Endothelial cell of umbilical vein (primary cell): ENCODE measurements around the gene ME3. TPM values are rescaled to one million over a fixed set of nuclear protein-coding genes. Genes with fewer than 3 reads are reported as not detected.

Experiments
- BruUV-seq: library from RNA; stranded (reverse); fragments of 400-500 nt; replicated peaks from 2 replicates; lab custom pipeline; 2021; lab: Mats Ljungman, UMichigan
- CTCF ChIA-PET: fragments of 300-600, 350-600 bp; sonication (Branson Sonifier 250); formaldehyde crosslinking; loops from one replicate; lab custom pipeline; 2021; ENCODE audit warnings: antibody characterized with exemption, inconsistent platforms; lab: Charles Lee
- POLR2A ChIA-PET: fragments of 300-600, 350-600 bp; sonication (Branson Sonifier 250); formaldehyde crosslinking; loops from one replicate; lab custom pipeline; 2021; ENCODE audit warnings: antibody characterized with exemption, inconsistent platforms; lab: Charles Lee
- DNase-seq: peaks from one replicate; pipeline ENCODE4 v3.0.0-alpha.2; 2011; ENCODE audit warnings: low read depth, low spot score
- FAIRE-seq: peaks from 2 replicates; lab custom pipeline; 2011; peaks lifted over from hg19 to GRCh38; lab: Jason Lieb, UNC
- H2AFZ ChIP-seq: 2 replicates; pipeline ENCODE4 v1.6.0; 2012; ENCODE audit warnings: low read depth, low read length, control low read depth, inconsistent platforms
- H3K27ac ChIP-seq: 2 replicates; pipeline ENCODE4 v1.5.1; 2011; ENCODE audit warnings: low read depth, mild to moderate bottlenecking, control low read depth, low read length, moderate library complexity; ENCODE audit not compliant: insufficient read depth
- H3K27me3 ChIP-seq, 2 experiments: 2 replicates each; pipeline versions ENCODE4 v1.6.0 to v1.6.1; 2011; ENCODE audit warnings: low read length in 2 of 2, mixed read lengths in 1 of 2; ENCODE audit not compliant: control insufficient read depth in 2 of 2, insufficient read depth in 2 of 2
- H3K36me3 ChIP-seq, 2 experiments: 2 replicates in 1 of 2; 3 replicates in 1 of 2; pipeline ENCODE4 v1.5.1; 2011; ENCODE audit warnings: low read length in 2 of 2, mild to moderate bottlenecking in 1 of 2, moderate library complexity in 1 of 2; ENCODE audit not compliant: control insufficient read depth in 2 of 2, insufficient read depth in 2 of 2; ENCODE audit errors: extremely low read depth in 1 of 2
- H3K4me1 ChIP-seq: 3 replicates; pipeline ENCODE4 v1.5.1; 2011; ENCODE audit warnings: mild to moderate bottlenecking, low read length; ENCODE audit not compliant: control insufficient read depth, insufficient read depth; ENCODE audit errors: extremely low read depth
- H3K4me2 ChIP-seq: 2 replicates; pipeline ENCODE4 v1.6.1; 2011; ENCODE audit warnings: low read length, control low read depth, mixed read lengths; ENCODE audit not compliant: insufficient read depth
- H3K4me3 ChIP-seq, 3 experiments: fragments of 200-600 bp in 1 of 3; sonication (generic), shearing (Covaris generic) in 1 of 3; replicated peaks in 1 of 3; 2 replicates each; pipeline ENCODE4 v1.5.1; 2011 to 2016; ENCODE audit warnings: control low read depth in 3 of 3, low read length in 3 of 3, mild to moderate bottlenecking in 2 of 3, inconsistent platforms in 1 of 3, low read depth in 1 of 3, moderate library complexity in 1 of 3; ENCODE audit not compliant: insufficient read depth in 1 of 3
- H3K79me2 ChIP-seq: 2 replicates; pipeline ENCODE4 v1.6.0; 2012; ENCODE audit warnings: low read length, inconsistent platforms; ENCODE audit not compliant: control insufficient read depth, insufficient read depth
- H3K9ac ChIP-seq: replicated peaks from 2 replicates; pipeline ENCODE3; 2011; ENCODE audit warnings: low read length, control low read depth; ENCODE audit not compliant: insufficient read depth; ENCODE audit errors: extremely low read depth
- H3K9me1 ChIP-seq: replicated peaks from 3 replicates; pipeline ENCODE4 v1.6.0; 2011; ENCODE audit warnings: mild to moderate bottlenecking, low read length; ENCODE audit not compliant: control insufficient read depth, insufficient read depth; ENCODE audit errors: extremely low read depth
- H3K9me3 ChIP-seq: replicated peaks from 2 replicates; pipeline ENCODE4 v1.5.1; 2012; ENCODE audit warnings: low read length, inconsistent platforms; ENCODE audit not compliant: control insufficient read depth, insufficient read depth
- H4K20me1 ChIP-seq: replicated peaks from 2 replicates; pipeline ENCODE3; 2011; ENCODE audit warnings: mild to moderate bottlenecking, low read length; ENCODE audit not compliant: control insufficient read depth, insufficient read depth; ENCODE audit errors: extremely low read depth
- CTCF ChIP-seq, 2 donors: IDR thresholded peaks; 1 replicate in 1 of 2; 2 replicates in 1 of 2; pipeline ENCODE4 v1.5.1; 2011; ENCODE audit warnings: low read length in 2 of 2, mild to moderate bottlenecking in 2 of 2, moderate library complexity in 2 of 2, control low read depth in 1 of 2, inconsistent platforms in 1 of 2, low read depth in 1 of 2; ENCODE audit not compliant: insufficient read depth in 1 of 2; ENCODE audit errors: extremely low read depth in 1 of 2
- EZH2 ChIP-seq: IDR thresholded peaks from 2 replicates; pipeline ENCODE4 v1.6.1; 2012; ENCODE audit warnings: borderline replicate concordance, low read depth, mild to moderate bottlenecking, moderate library complexity, low read length, inconsistent platforms; ENCODE audit not compliant: severe bottlenecking
- FOS ChIP-seq: IDR thresholded peaks from 2 replicates; pipeline ENCODE4 v1.6.1; 2011; ENCODE audit warnings: mild to moderate bottlenecking, low read length, moderate library complexity, borderline replicate concordance; ENCODE audit not compliant: insufficient read depth
- GATA2 ChIP-seq: IDR thresholded peaks from 2 replicates; pipeline ENCODE4 v1.7.0; 2011; ENCODE audit warnings: low read depth, mild to moderate bottlenecking, moderate library complexity, mixed read lengths, low read length; ENCODE audit not compliant: insufficient read length, insufficient read depth
- JUN ChIP-seq: IDR thresholded peaks from 2 replicates; pipeline ENCODE4 v1.6.1; 2011; ENCODE audit warnings: borderline replicate concordance, low read depth; ENCODE audit not compliant: insufficient read length, insufficient read depth
- MAX ChIP-seq: IDR thresholded peaks from 2 replicates; pipeline ENCODE4 v1.6.1; 2011; ENCODE audit not compliant: insufficient read depth, insufficient read length
- MYC ChIP-seq: IDR thresholded peaks from one replicate; pipeline ENCODE4 v1.6.1; 2011; ENCODE audit warnings: mild to moderate bottlenecking, low read depth, low read length
- POLR2A ChIP-seq: IDR thresholded peaks from 2 replicates; pipeline ENCODE4 v1.6.1; 2012; ENCODE audit warnings: low read depth, mild to moderate bottlenecking, control low read depth, low read length
- POLR2AphosphoS5 ChIP-seq: IDR thresholded peaks from 2 replicates; pipeline ENCODE4 v1.6.1; 2012; ENCODE audit warnings: low read depth, mild to moderate bottlenecking, control low read depth, low read length, moderate library complexity; ENCODE audit not compliant: insufficient read depth
- dilution Hi-C: fragments of 300-500 bp; cut with MboI; formaldehyde crosslinking; loops from one replicate; pipeline ENCODE4 v1.15.0; 2019; ENCODE audit warnings: low sequenced_read_pairs; ENCODE audit not compliant: extremely low pct_ligation_motif_present
- intact Hi-C: fragments of 100-400 bp; cut with micrococcal nuclease; formaldehyde crosslinking; loops from one replicate; pipeline ENCODE4 v1.10.0; 2022
- polyA plus RNA-seq, 4 experiments: library from polyadenylated mRNA; depleted of rRNA in 3 of 4; stranded (reverse) in 3 of 4; unstranded in 1 of 4; fragments of >200 nt; gene quantifications; 2 replicates each; pipeline versions ENCODE4 v1.2.1 to v1.2.3, GENCODE V29; 2011 to 2012; ENCODE audit warnings: missing spikeins in 1 of 4
- total RNA-seq: library from RNA; stranded (reverse); gene quantifications from 2 replicates; pipeline ENCODE4 v1.2.3, GENCODE V29; 2021

Gene ME3
- total and polyA plus RNA-seq, 2 donors (not counting 3 experiments of a cell fraction or from before 2014, with no cell fraction given), result 26.9 to 30.4 TPM

GRCh38 chr11:86438685-86439084, 233.7 kb downstream of the ME3 start:
- Histone ChIP-seq H3K4me1 (peaks cover 7% of the 10 kb centered on the region), H3K9me1 (no peaks in the 10 kb centered on the region), H3K27me3 (no peaks in the 10 kb centered on the region), H4K20me1 (no peaks in the 10 kb centered on the region), H3K79me2 (no peaks in the 10 kb centered on the region), H2AFZ (no peak overlapping the region), H3K4me2 (no peak overlapping the region), H3K9me3 (no peaks in the 10 kb centered on the region), H3K4me3 (no peak overlapping the region), H3K27ac (no peak overlapping the region), H3K9ac (no peak overlapping the region), H3K36me3 (no peaks in the 10 kb centered on the region)
- POLR2A ChIA-PET, result no interaction called here
- FAIRE-seq (no peak), DNase-seq (peak; percentile 56)
- TF ChIP-seq MAX (no peak), POLR2AphosphoS5 (no peak), GATA2 (peak; percentile 17), CTCF (IDR thresholded peaks at IDR 0.05; ENCODE audit: extremely low read depth in 1 of 2, insufficient read depth in 1 of 2, low read depth in 1 of 2, low read length in 2 of 2) (no peak), POLR2A (no peak), EZH2 (no peak), FOS (peak; percentile 60), MYC (no peak), JUN (no peak)
- CTCF ChIA-PET, result interaction anchor here (1.4 to 1.8 kb wide), 3 partner anchors 10 to 583 kb away, joined by 3 to 7 read pairs (median 5); partner anchors contain the start of gene CCDC83
- intact Hi-C loops (no loop called here), dilution Hi-C loops (no loop called here)
- BruUV-seq, result no TSS peak
